ENCODE data around the gene OTX1.

The OTX1 gene

DNA sequence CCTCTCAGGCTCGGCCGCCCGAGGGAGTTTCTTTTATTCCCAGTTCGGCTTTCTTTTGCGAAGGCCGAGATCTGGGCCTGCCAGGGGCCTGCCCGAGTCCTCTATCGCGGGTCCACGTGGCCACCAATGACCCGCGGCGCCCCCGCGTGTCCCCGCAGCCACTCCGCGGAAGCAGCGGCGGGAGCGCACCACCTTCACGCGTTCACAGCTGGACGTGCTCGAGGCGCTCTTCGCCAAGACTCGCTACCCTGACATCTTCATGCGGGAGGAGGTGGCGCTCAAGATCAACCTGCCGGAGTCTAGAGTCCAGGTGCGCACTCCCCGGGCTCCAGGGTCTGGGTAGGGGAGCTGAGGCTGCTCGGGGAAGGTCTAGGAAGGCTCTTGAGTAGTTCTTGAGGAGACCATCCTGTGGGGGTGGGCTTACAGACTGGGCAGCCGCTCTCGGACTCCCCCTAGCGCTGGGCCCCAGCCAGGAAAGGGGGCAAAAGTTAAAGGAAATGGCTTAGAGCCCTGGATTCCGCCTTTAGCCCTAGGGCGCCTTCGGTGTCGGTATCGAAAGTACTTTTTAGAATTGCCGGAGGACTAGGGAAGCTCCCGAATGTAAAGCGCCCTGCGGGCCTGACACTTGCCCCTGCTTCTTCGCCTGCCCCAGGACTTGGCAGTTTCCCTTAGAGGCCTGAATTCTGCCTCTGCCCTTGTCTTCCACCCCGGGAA is 3.4 kb downstream of the OTX1 start:
- no peak overlapping the region for H3K9ac ChIP-seq (ENCODE audit: low read depth, low read length, poor library complexity, severe bottlenecking)
- no peak for TF ChIP-seq EZH2phosphoT487 (IDR thresholded peaks at IDR 0.05; ENCODE audit: borderline replicate concordance)
- TF ChIP-seq, protein P1, sequence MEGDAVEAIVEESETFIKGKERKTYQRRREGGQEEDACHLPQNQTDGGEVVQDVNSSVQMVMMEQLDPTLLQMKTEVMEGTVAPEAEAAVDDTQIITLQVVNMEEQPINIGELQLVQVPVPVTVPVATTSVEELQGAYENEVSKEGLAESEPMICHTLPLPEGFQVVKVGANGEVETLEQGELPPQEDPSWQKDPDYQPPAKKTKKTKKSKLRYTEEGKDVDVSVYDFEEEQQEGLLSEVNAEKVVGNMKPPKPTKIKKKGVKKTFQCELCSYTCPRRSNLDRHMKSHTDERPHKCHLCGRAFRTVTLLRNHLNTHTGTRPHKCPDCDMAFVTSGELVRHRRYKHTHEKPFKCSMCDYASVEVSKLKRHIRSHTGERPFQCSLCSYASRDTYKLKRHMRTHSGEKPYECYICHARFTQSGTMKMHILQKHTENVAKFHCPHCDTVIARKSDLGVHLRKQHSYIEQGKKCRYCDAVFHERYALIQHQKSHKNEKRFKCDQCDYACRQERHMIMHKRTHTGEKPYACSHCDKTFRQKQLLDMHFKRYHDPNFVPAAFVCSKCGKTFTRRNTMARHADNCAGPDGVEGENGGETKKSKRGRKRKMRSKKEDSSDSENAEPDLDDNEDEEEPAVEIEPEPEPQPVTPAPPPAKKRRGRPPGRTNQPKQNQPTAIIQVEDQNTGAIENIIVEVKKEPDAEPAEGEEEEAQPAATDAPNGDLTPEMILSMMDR (conservative IDR thresholded peaks at IDR 0.05; ENCODE audit: low read length): no peak
- H3K4me2 ChIP-seq (ENCODE audit: low read depth, low read length, poor library complexity, severe bottlenecking): no peak overlapping the region
- no peaks in the 10 kb centered on the region; the same call in 1 of the 2 replicates for H3K36me3 ChIP-seq (ENCODE audit: insufficient read depth, low read length)
- no peaks in the 10 kb centered on the region for H3K27me3 ChIP-seq (ENCODE audit: insufficient read depth, low read length, poor library complexity, severe bottlenecking)
- no peaks in the 10 kb centered on the region for H4K20me1 ChIP-seq (ENCODE audit: insufficient read depth, low read length, poor library complexity, severe bottlenecking)
- no peaks in the 10 kb centered on the region for H3K9me2 ChIP-seq (replicated peaks; ENCODE audit: low read depth, low read length)
- no peaks in the 10 kb centered on the region for H3K9me3 ChIP-seq (ENCODE audit: insufficient read depth, low read depth, low read length)
- H3K79me2 ChIP-seq (ENCODE audit: insufficient read depth, low read length): peaks cover 13% of the 10 kb centered on the region; the same call in 1 of the 2 replicates
- no peaks in the 10 kb centered on the region for H3F3A ChIP-seq (ENCODE audit: low read depth)
- no peak overlapping the region for H2AFZ ChIP-seq (ENCODE audit: low read length)
- no peaks in the 10 kb centered on the region for H3K4me1 ChIP-seq (ENCODE audit: insufficient read depth, low read length, poor library complexity, severe bottlenecking)
- no peak overlapping the region for H3K4me3 ChIP-seq (ENCODE audit: low read length, poor library complexity, severe bottlenecking)

DNA sequence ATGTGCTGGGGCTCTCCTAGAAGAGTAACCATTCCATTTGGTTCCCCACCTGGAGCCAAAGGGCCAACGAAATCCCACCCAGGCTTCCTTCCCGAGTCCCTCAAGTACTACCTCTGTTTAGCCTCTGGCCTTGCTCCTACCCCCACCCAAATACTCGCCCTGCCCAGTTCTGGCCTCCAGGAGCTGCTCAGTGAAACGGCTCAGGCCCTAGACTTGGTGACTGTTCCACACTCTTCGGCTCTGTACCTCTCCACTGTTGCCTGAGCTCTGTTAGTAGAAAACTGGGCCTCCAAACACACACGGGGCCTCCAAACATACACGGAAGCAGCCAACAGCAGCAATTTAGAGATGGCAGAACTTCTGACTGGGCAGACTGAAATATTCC is 4.2 kb downstream of the OTX1 start:
- H3F3A ChIP-seq (ENCODE audit: low read depth): no peaks in the 10 kb centered on the region
- H3K27me3 ChIP-seq (ENCODE audit: insufficient read depth, low read length, poor library complexity, severe bottlenecking): no peaks in the 10 kb centered on the region
- H2AFZ ChIP-seq (ENCODE audit: low read length): no peak overlapping the region
- peaks cover 13% of the 10 kb centered on the region; the same call in 1 of the 2 replicates for H3K79me2 ChIP-seq (ENCODE audit: insufficient read depth, low read length)
- H3K4me2 ChIP-seq (ENCODE audit: low read depth, low read length, poor library complexity, severe bottlenecking): no peak overlapping the region
- H3K4me1 ChIP-seq (ENCODE audit: insufficient read depth, low read length, poor library complexity, severe bottlenecking): no peaks in the 10 kb centered on the region
- no peak overlapping the region for H3K4me3 ChIP-seq (ENCODE audit: low read length, poor library complexity, severe bottlenecking)
- H3K9ac ChIP-seq (ENCODE audit: low read depth, low read length, poor library complexity, severe bottlenecking): no peak overlapping the region
- no peaks in the 10 kb centered on the region; the same call in 1 of the 2 replicates for H3K36me3 ChIP-seq (ENCODE audit: insufficient read depth, low read length)
- H3K9me3 ChIP-seq (ENCODE audit: insufficient read depth, low read depth, low read length): no peaks in the 10 kb centered on the region
- H3K9me2 ChIP-seq (replicated peaks; ENCODE audit: low read depth, low read length): no peaks in the 10 kb centered on the region
- H4K20me1 ChIP-seq (ENCODE audit: insufficient read depth, low read length, poor library complexity, severe bottlenecking): no peaks in the 10 kb centered on the region
- TF ChIP-seq, protein P1 (conservative IDR thresholded peaks at IDR 0.05; ENCODE audit: low read length): no peak
- TF ChIP-seq EZH2phosphoT487 (IDR thresholded peaks at IDR 0.05; ENCODE audit: borderline replicate concordance): no peak

DNA sequence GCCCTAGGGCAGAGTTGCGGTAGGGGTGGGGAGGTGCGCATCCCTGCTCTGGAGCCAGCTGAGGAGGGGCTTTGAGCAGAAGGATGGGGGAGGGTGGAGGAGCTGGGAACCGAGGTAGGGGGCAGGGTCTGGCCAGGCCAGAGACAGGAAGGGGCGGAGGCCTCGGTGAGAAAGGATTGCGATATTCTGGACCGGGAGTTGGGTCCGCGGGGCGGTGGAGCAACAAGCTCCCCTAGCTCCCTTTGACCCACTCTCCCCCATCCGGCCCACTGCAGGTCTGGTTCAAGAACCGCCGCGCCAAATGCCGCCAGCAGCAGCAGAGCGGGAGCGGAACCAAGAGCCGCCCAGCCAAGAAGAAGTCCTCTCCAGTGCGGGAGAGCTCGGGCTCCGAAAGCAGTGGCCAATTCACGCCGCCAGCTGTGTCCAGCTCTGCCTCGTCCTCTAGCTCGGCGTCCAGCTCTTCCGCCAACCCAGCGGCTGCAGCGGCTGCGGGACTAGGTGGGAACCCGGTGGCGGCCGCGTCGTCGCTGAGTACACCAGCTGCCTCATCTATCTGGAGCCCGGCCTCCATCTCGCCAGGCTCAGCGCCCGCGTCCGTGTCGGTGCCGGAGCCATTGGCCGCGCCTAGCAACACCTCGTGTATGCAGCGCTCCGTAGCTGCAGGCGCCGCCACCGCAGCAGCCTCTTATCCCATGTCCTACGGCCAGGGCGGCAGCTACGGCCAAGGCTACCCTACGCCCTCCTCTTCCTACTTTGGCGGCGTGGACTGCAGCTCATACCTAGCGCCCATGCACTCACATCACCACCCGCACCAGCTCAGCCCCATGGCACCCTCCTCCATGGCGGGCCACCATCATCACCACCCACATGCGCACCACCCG is 4.8 kb downstream of the OTX1 start:
- H3K4me1 ChIP-seq (ENCODE audit: insufficient read depth, low read length, poor library complexity, severe bottlenecking): no peaks in the 10 kb centered on the region
- no peaks in the 10 kb centered on the region for H4K20me1 ChIP-seq (ENCODE audit: insufficient read depth, low read length, poor library complexity, severe bottlenecking)

More for the DNA sequence above, 4.8 kb downstream of the OTX1 start:
- no peaks in the 10 kb centered on the region; the same call in 1 of the 2 replicates for H3K36me3 ChIP-seq (ENCODE audit: insufficient read depth, low read length)
- TF ChIP-seq EZH2phosphoT487 (IDR thresholded peaks at IDR 0.05; ENCODE audit: borderline replicate concordance): no peak
- TF ChIP-seq, protein P1 (conservative IDR thresholded peaks at IDR 0.05; ENCODE audit: low read length): no peak
- H3K9me3 ChIP-seq (ENCODE audit: insufficient read depth, low read depth, low read length): no peaks in the 10 kb centered on the region
- no peak overlapping the region for H3K9ac ChIP-seq (ENCODE audit: low read depth, low read length, poor library complexity, severe bottlenecking)
- H3K79me2 ChIP-seq (ENCODE audit: insufficient read depth, low read length): peaks cover 13% of the 10 kb centered on the region; the same call in 1 of the 2 replicates
- no peaks in the 10 kb centered on the region for H3K9me2 ChIP-seq (replicated peaks; ENCODE audit: low read depth, low read length)
- no peak overlapping the region for H3K4me2 ChIP-seq (ENCODE audit: low read depth, low read length, poor library complexity, severe bottlenecking)
- no peak overlapping the region for H3K4me3 ChIP-seq (ENCODE audit: low read length, poor library complexity, severe bottlenecking)
- no peaks in the 10 kb centered on the region for H3K27me3 ChIP-seq (ENCODE audit: insufficient read depth, low read length, poor library complexity, severe bottlenecking)
- no peaks in the 10 kb centered on the region for H3F3A ChIP-seq (ENCODE audit: low read depth)
- H2AFZ ChIP-seq (ENCODE audit: low read length): no peak overlapping the region

Measured in Loucy (cell line).